T-cell (primary cell): ENCODE results near the gene ZNF385D. TPM values are rescaled to one million over a fixed set of nuclear protein-coding genes. Genes with fewer than 3 reads are reported as not detected.

Source experiments
- ATAC-seq, 4 experiments: fragments of 200-7000 bp in 3 of 4; fragments of 150-1000 bp in 1 of 4; cut with Tn5 transposase; replicated peaks in 1 of 4; 1 replicate in 3 of 4; 2 replicates in 1 of 4; pipeline ENCODE4 v1.10.0; 2021; ENCODE audit warnings: moderate library complexity in 3 of 4, mild to moderate bottlenecking in 2 of 4, moderate number of reproducible peaks in 1 of 4
- CTCF ChIA-PET, 2 donors: fragments of 300-600 bp; sonication (Branson Sonifier 250); formaldehyde crosslinking; loops; one replicate each; lab custom pipeline; 2022; ENCODE audit warnings: antibody characterized with exemption in 2 of 2; lab: Charles Lee
- POLR2A ChIA-PET, 2 donors: fragments of 300-600 bp; sonication (Branson Sonifier 250); formaldehyde crosslinking; loops; one replicate each; lab custom pipeline; 2022; ENCODE audit warnings: antibody characterized with exemption in 2 of 2; lab: Charles Lee
- DNase-seq, 35 experiments: peaks; one replicate each; pipeline versions ENCODE4 v3.0.0 to v3.0.0-alpha.2; 2013 to 2023
- H3K27ac ChIP-seq: one replicate; pipeline ENCODE4 v1.5.1; 2013; ENCODE audit warnings: low read length
- H3K27me3 ChIP-seq, 2 experiments: replicated peaks in 1 of 2; 1 replicate in 1 of 2; 2 replicates in 1 of 2; pipeline versions ENCODE4 v1.6.1 to v1.7.0; 2013; ENCODE audit warnings: low read length in 1 of 2, mixed read lengths in 1 of 2; ENCODE audit not compliant: control insufficient read depth in 2 of 2, insufficient read depth in 2 of 2; ENCODE audit errors: extremely low read depth in 1 of 2
- H3K36me3 ChIP-seq, 2 donors: 1 replicate in 1 of 2; 2 replicates in 1 of 2; pipeline versions ENCODE4 v1.6.1 to v1.7.0; 2013; ENCODE audit warnings: low read length in 1 of 2; ENCODE audit not compliant: control insufficient read depth in 2 of 2, insufficient read depth in 1 of 2; ENCODE audit errors: extremely low read depth in 1 of 2
- H3K4me1 ChIP-seq, 2 experiments: 1 replicate in 1 of 2; 2 replicates in 1 of 2; pipeline versions ENCODE4 v1.6.1 to v1.7.0; 2013; ENCODE audit warnings: low read length in 2 of 2, mixed read lengths in 1 of 2; ENCODE audit not compliant: insufficient read depth in 2 of 2, control insufficient read depth in 1 of 2; ENCODE audit errors: extremely low read depth in 1 of 2
- H3K4me3 ChIP-seq, 2 donors: 1 replicate in 1 of 2; 2 replicates in 1 of 2; pipeline versions ENCODE4 v1.5.1 to v1.7.0; 2013; ENCODE audit warnings: mild to moderate bottlenecking in 2 of 2, low read length in 1 of 2, moderate library complexity in 1 of 2; ENCODE audit not compliant: control insufficient read depth in 1 of 2; ENCODE audit errors: extremely low read depth in 1 of 2
- H3K9me3 ChIP-seq: 2 replicates; pipeline ENCODE4 v1.7.0; 2013
- H3K27ac Mint-ChIP-seq, 2 donors: one replicate each; pipeline ENCODE4 v1.8.0; 2020 to 2021; ENCODE audit warnings: mild to moderate bottlenecking in 2 of 2, mixed read lengths in 2 of 2
- H3K27me3 Mint-ChIP-seq, 2 donors: one replicate each; pipeline ENCODE4 v1.8.0; 2021 to 2022; ENCODE audit warnings: mixed read lengths in 2 of 2
- H3K36me3 Mint-ChIP-seq: one replicate; pipeline ENCODE4 v1.8.0; 2021; ENCODE audit warnings: mixed read lengths
- H3K4me1 Mint-ChIP-seq, 3 donors: one replicate each; pipeline ENCODE4 v1.8.0; 2020 to 2022; ENCODE audit warnings: mixed read lengths in 3 of 3, mild to moderate bottlenecking in 1 of 3
- H3K4me3 Mint-ChIP-seq, 3 donors: one replicate each; pipeline ENCODE4 v1.8.0; 2020 to 2022; ENCODE audit warnings: mild to moderate bottlenecking in 3 of 3, mixed read lengths in 3 of 3, moderate library complexity in 3 of 3
- H3K9me3 Mint-ChIP-seq, 3 donors: one replicate each; pipeline ENCODE4 v1.8.0; 2020 to 2022; ENCODE audit warnings: mixed read lengths in 3 of 3
- WGBS: methylation state at CpG from one replicate; pipeline ENCODE4 v1.1.5; 2013; ENCODE audit warnings: missing lambda C conversion rate; ENCODE audit not compliant: insufficient coverage; 5-methylcytosine and 5-hydroxymethylcytosine counted together
- total RNA-seq, 35 experiments: library from RNA in 6 of 35; stranded (reverse) in 6 of 35; fragments of 120-200 nt in 1 of 35; gene quantifications; one replicate each; pipeline versions ENCODE4 v1.2.1 to v1.2.4 and lab custom pipeline; 2013 to 2026

ZNF385D gene
- total RNA-seq, 5 donors from 2014 or later (not counting 1 experiment from before 2014, with no cell fraction given): 0.03 to 0.47 (median 0.35) TPM

- POLR2A ChIA-PET: no interaction called here
- DNase-seq: no peak
- CTCF ChIA-PET: no interaction called here
These were observed 40.3 kb upstream of the ZNF385D start for GRCh38 chr3:21791356-21791755.

GRCh38 chr3:21790466-21790865, 39.5 kb upstream of the ZNF385D start:
- no peak for ATAC-seq
- DNase-seq: no peak

More at GRCh38 chr3:21791356-21791755, 40.3 kb upstream of the ZNF385D start:
- H3K4me1 ChIP-seq: no peaks in the 10 kb centered on the region
- no peak overlapping the region for H3K27ac ChIP-seq
- H3K27ac Mint-ChIP-seq: no peak overlapping the region
- H3K27me3 ChIP-seq: no peaks in the 10 kb centered on the region
- no peaks in the 10 kb centered on the region for H3K27me3 Mint-ChIP-seq
- no peaks in the 10 kb centered on the region for H3K36me3 Mint-ChIP-seq
- peaks cover 9 to 17% (median 11%) of the 10 kb centered on the region in 3 donors for H3K9me3 Mint-ChIP-seq
- no peaks in the 10 kb centered on the region for H3K9me3 ChIP-seq
- H3K4me3 Mint-ChIP-seq: no peak overlapping the region
- H3K4me3 ChIP-seq: no peak overlapping the region
- no peaks in the 10 kb centered on the region for H3K36me3 ChIP-seq
- no peaks in the 10 kb centered on the region for H3K4me1 Mint-ChIP-seq
- no peak for ATAC-seq
- WGBS: no CpG with 5 or more reads among the region's 2 CpGs

GRCh38 chr3:21789730-21790129, 38.7 kb upstream of the ZNF385D start:
- CTCF ChIA-PET: no interaction called here
- Histone ChIP-seq H3K4me1 (no peaks in the 10 kb centered on the region), H3K36me3 (no peaks in the 10 kb centered on the region), H3K9me3 (no peaks in the 10 kb centered on the region), H3K27ac (no peak overlapping the region), H3K27me3 (no peaks in the 10 kb centered on the region), H3K4me3 (no peak overlapping the region)
- no peak for ATAC-seq
- no peaks in the 10 kb centered on the region for H3K4me1 Mint-ChIP-seq
- peaks cover 9 to 14% (median 14%) of the 10 kb centered on the region in 3 donors for H3K9me3 Mint-ChIP-seq
- no peaks in the 10 kb centered on the region for H3K27me3 Mint-ChIP-seq
- no peak for DNase-seq
- POLR2A ChIA-PET: no interaction called here
- no peaks in the 10 kb centered on the region for H3K36me3 Mint-ChIP-seq
- no peak overlapping the region for H3K4me3 Mint-ChIP-seq
- H3K27ac Mint-ChIP-seq: no peak overlapping the region
- WGBS: no CpG with 5 or more reads among the region's 1 CpG

More at GRCh38 chr3:21790466-21790865, 39.5 kb upstream of the ZNF385D start:
- Histone ChIP-seq H3K27me3 (no peaks in the 10 kb centered on the region), H3K9me3 (no peaks in the 10 kb centered on the region), H3K27ac (no peak overlapping the region), H3K4me1 (no peaks in the 10 kb centered on the region), H3K36me3 (no peaks in the 10 kb centered on the region), H3K4me3 (no peak overlapping the region)
- Mint-ChIP-seq H3K27ac (no peak overlapping the region), H3K27me3 (no peaks in the 10 kb centered on the region), H3K4me3 (no peak overlapping the region), H3K4me1 (no peaks in the 10 kb centered on the region), H3K36me3 (no peaks in the 10 kb centered on the region), H3K9me3 (peaks cover 9 to 16% (median 13%) of the 10 kb centered on the region in 3 donors)
- CTCF ChIA-PET: interaction anchor here in 1 of 2 donors (0.6 kb wide), 1 partner anchor 39 kb away, joined by 3 read pairs; no protein-coding TSS in a partner anchor
- no CpG with 5 or more reads among the region's 1 CpG for WGBS
- POLR2A ChIA-PET: no interaction called here

GRCh38 chr3:21786438-21786797, 35.4 kb upstream of the ZNF385D start:
- Mint-ChIP-seq H3K36me3 (no peaks in the 10 kb centered on the region), H3K4me1 (no peaks in the 10 kb centered on the region), H3K4me3 (no peak overlapping the region), H3K27ac (no peak overlapping the region), H3K9me3 (peaks cover 12 to 18% (median 14%) of the 10 kb centered on the region in 3 donors), H3K27me3 (no peaks in the 10 kb centered on the region)
- ATAC-seq (no peak), DNase-seq (no peak)
- Histone ChIP-seq H3K36me3 (no peaks in the 10 kb centered on the region), H3K27ac (no peak overlapping the region), H3K4me1 (no peaks in the 10 kb centered on the region), H3K27me3 (no peaks in the 10 kb centered on the region), H3K9me3 (no peaks in the 10 kb centered on the region), H3K4me3 (no peak overlapping the region)
- POLR2A ChIA-PET: no interaction called here
- 60% methylated on average over 1 of the region's 2 CpGs for WGBS
- CTCF ChIA-PET: no interaction called here

GRCh38 chr3:21785765-21786437, 34.9 kb upstream of the ZNF385D start:
- 94% methylated on average over 3 of the region's 8 CpGs for WGBS
- no peaks in the 10 kb centered on the region for H3K27me3 ChIP-seq
- Mint-ChIP-seq H3K4me1 (no peaks in the 10 kb centered on the region), H3K4me3 (no peak overlapping the region), H3K27ac (no peak overlapping the region), H3K27me3 (no peaks in the 10 kb centered on the region), H3K36me3 (no peaks in the 10 kb centered on the region), H3K9me3 (peaks cover 13 to 18% (median 14%) of the 10 kb centered on the region in 3 donors)
- H3K9me3 ChIP-seq: no peaks in the 10 kb centered on the region
- CTCF ChIA-PET: no interaction called here
- ATAC-seq (no peak), DNase-seq (no peak)
- POLR2A ChIA-PET: no interaction called here
- no peak overlapping the region for H3K4me3 ChIP-seq
- no peaks in the 10 kb centered on the region for H3K36me3 ChIP-seq
- H3K27ac ChIP-seq: no peak overlapping the region
- H3K4me1 ChIP-seq: no peaks in the 10 kb centered on the region

GRCh38 chr3:21783839-21784238, 32.8 kb upstream of the ZNF385D start:
- no peaks in the 10 kb centered on the region for H3K36me3 ChIP-seq
- H3K9me3 ChIP-seq: no peaks in the 10 kb centered on the region
- Mint-ChIP-seq H3K27me3 (no peaks in the 10 kb centered on the region), H3K9me3 (peaks cover 13 to 20% (median 18%) of the 10 kb centered on the region in 3 donors), H3K36me3 (no peaks in the 10 kb centered on the region), H3K4me3 (no peak overlapping the region), H3K27ac (no peak overlapping the region), H3K4me1 (no peaks in the 10 kb centered on the region)
- H3K4me1 ChIP-seq: no peaks in the 10 kb centered on the region
- H3K27me3 ChIP-seq: no peaks in the 10 kb centered on the region
- ChIA-PET CTCF (no interaction called here), POLR2A (no interaction called here)
- ATAC-seq: no peak
- WGBS: no CpG with 5 or more reads among the region's 4 CpGs
- DNase-seq: no peak
- H3K4me3 ChIP-seq: no peak overlapping the region
- H3K27ac ChIP-seq: no peak overlapping the region
